Measurements from ENCODE around the gene KIF20B.
"Not testable (repeated sequence)": the region's sequence is repeated elsewhere in the genome, so short reads cannot be mapped to it uniquely, and the experiment has no call there.

Gene KIF20B

GRCh38 chr10:89782470-89782869 is 81.1 kb downstream of the KIF20B start:
- DNase-seq, result no peak

- no peak for DNase-seq
Observed at GRCh38 chr10:89783406-89783805, 82.0 kb downstream of the KIF20B start.

- DNase-seq, result no peak
Observed at GRCh38 chr10:89785095-89785494, 83.7 kb downstream of the KIF20B start.

GRCh38 chr10:89789188-89789877 is 87.9 kb downstream of the KIF20B start:
- no peak for DNase-seq

GRCh38 chr10:89792187-89792586 is 90.8 kb downstream of the KIF20B start:
- no peak for DNase-seq

- peak; percentile 34 for DNase-seq
Observed at GRCh38 chr10:89793649-89794254, 92.4 kb downstream of the KIF20B start.

GRCh38 chr10:89795840-89796239 is 94.5 kb downstream of the KIF20B start:
- DNase-seq, result no peak

- no peak for DNase-seq
Observed at GRCh38 chr10:89798092-89798491, 96.7 kb downstream of the KIF20B start.

- no peak for DNase-seq
Observed at GRCh38 chr10:89799573-89799972, 98.2 kb downstream of the KIF20B start.

GRCh38 chr10:89805599-89806013 is 104.2 kb downstream of the KIF20B start:
- DNase-seq, result no peak

GRCh38 chr10:89808842-89809241 is 107.5 kb downstream of the KIF20B start:
- DNase-seq, result no peak

- DNase-seq, result no peak
Observed at GRCh38 chr10:89809766-89810165, 108.4 kb downstream of the KIF20B start.

- no peak for DNase-seq
Observed at GRCh38 chr10:89810908-89811525, 109.6 kb downstream of the KIF20B start.

GRCh38 chr10:89813546-89813945 is 112.2 kb downstream of the KIF20B start:
- no peak for DNase-seq

GRCh38 chr10:89814278-89814677 is 112.9 kb downstream of the KIF20B start:
- no peak for DNase-seq

GRCh38 chr10:89815049-89815853 is 113.9 kb downstream of the KIF20B start:
- no peak for DNase-seq

GRCh38 chr10:89819008-89819407 is 117.6 kb downstream of the KIF20B start:
- DNase-seq, result not testable (repeated sequence)

All from NCI-H2107 (cell line).